Smooth muscle cell of the coronary artery (primary cell): ENCODE measurements around the gene NOX1. TPM values are rescaled to one million over a fixed set of nuclear protein-coding genes. Genes with fewer than 3 reads are reported as not detected.

ENCODE experiments used
- total RNA-seq: library from RNA; depleted of rRNA; stranded (reverse); fragments of >200 nt; gene quantifications from 2 replicates; pipeline ENCODE4 v1.2.3, GENCODE V29; 2014; ENCODE audit warnings: low replicate concordance

NOX1 gene
- not detected in 2 replicates for total RNA-seq

DNA sequence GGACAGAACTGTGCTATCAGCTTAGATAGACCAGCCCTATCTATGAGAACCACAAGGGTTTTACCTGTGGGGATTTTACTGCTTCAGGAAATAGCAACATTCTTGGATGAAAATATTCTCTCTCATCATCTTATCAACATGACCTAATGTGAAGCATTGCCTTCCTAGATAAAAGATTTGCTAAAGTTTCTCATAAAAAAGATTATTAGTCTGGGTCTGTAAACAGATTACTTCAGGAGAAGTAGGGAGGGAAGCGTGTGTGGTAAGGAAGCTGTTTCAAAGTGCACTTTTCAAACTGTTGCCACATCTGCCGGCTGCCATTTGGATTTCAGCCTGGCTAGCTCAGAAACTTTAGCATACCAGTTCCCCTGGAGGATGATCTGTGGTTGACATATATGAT lies at the start of gene NOX1:
NOX1 (minus strand) TSS at position 35 of the 400 bp plus-strand sequence. CDS start 220 bp downstream, outside the sequence.

DNA sequence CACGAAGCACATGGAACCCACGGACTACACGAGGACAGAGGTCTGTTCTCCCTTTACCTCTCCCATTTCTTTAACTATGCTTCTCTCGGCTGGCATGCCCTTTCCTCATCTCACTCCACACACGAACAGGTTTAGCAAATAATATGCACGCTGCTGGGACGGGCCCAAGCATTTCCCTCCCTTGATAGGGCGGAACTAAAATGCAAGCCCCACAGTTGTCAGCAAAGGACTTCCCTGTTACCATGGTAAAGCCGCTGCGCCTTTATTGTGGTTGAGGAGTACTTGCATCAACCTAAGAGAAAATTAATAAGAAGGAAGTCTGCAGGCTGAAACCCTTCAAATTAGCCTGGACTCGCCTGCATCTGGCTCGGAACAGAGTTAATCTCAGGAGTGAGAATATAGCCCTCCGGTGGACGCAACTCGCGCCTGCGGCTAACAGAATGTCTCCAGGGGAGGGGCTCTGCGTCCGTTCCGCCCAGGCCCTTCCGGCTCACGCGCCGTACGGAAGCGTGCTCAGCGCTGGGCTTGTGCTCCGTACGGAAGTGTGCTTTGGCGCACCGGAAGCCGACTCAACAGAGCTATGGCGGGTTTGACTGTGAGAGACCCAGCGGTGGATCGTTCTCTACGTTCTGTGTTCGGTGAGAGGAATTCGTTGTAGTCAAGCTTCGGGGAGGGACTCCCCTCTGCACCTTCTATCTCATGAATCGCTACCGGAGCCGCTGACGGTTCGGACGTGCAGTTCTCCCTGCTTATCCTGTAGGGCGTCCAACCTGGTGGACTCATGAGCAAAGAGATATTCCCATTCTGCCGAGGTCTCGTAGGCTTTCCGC lies 54.1 kb downstream of the NOX1 start, which contains the start of gene CSTF2:
CSTF2 (plus strand) TSS at position 555 of the 830 bp plus-strand sequence; CDS start at position 581, 26 bp downstream.

Other genes with a start within 250 kb of the NOX1 start
- gene TSPAN6, start 237.6 kb downstream of the NOX1 start, total RNA-seq = 19.9 and 32.2 TPM in 2 replicates
- gene SRPX2, start 230.2 kb downstream of the NOX1 start, total RNA-seq = 42.6 and 70.9 TPM in 2 replicates
- 1.7 and 20.6 TPM in 2 replicates for gene SYTL4, start 142.2 kb downstream of the NOX1 start, total RNA-seq
- gene CSTF2, start 54.0 kb downstream of the NOX1 start, total RNA-seq = 8.2 and 15.6 TPM in 2 replicates
- gene XKRX, start 54.6 kb upstream of the NOX1 start, total RNA-seq = 0.12 and 0.60 TPM in 2 replicates
- gene ARL13A, start 95.3 kb upstream of the NOX1 start, total RNA-seq = not detected in 2 replicates
- gene TRMT2B, start 177.8 kb upstream of the NOX1 start, total RNA-seq = 6.3 and 13.7 TPM in 2 replicates
- 8.0 and 13.2 TPM in 2 replicates for gene TMEM35A, start 204.5 kb upstream of the NOX1 start, total RNA-seq
- gene CENPI, start 223.8 kb upstream of the NOX1 start, total RNA-seq = 0.94 and 6.1 TPM in 2 replicates